Epithelial cell of proximal tubule (primary cell): Measurements from ENCODE around the gene FPR2. TPM values are rescaled to one million over a fixed set of nuclear protein-coding genes. Genes with fewer than 3 reads are reported as not detected.

ENCODE experiments used
- DNase-seq: peaks from one replicate; pipeline ENCODE4 v3.0.0-alpha.2; 2011; ENCODE audit warnings: low read depth
- H3K4me3 ChIP-seq: 2 replicates; pipeline ENCODE4 v1.5.1; 2011; ENCODE audit warnings: low read depth, mild to moderate bottlenecking, low read length
- CTCF ChIP-seq: conservative IDR thresholded peaks from 2 replicates; pipeline ENCODE4 v1.5.1; 2012; ENCODE audit warnings: low read depth, mild to moderate bottlenecking, low read length
- total RNA-seq: library from RNA; depleted of rRNA; stranded (reverse); fragments of >200 nt; gene quantifications from 2 replicates; pipeline ENCODE4 v1.2.3, GENCODE V29; 2015

The FPR2 gene
- total RNA-seq, 1 donor from 2014 or later, result not detected

GRCh38 chr19:51754109-51754508 lies 6.9 kb upstream of the FPR2 start:
- TF ChIP-seq CTCF, result no peak
- no peak overlapping the region for H3K4me3 ChIP-seq

GRCh38 chr19:51754770-51755169 lies 6.2 kb upstream of the FPR2 start:
- no peak for TF ChIP-seq CTCF
- no peak overlapping the region for H3K4me3 ChIP-seq
- DNase-seq, result no peak

More at GRCh38 chr19:51754109-51754508, 6.9 kb upstream of the FPR2 start:
- no peak for DNase-seq

GRCh38 chr19:51755571-51755970 lies 5.4 kb upstream of the FPR2 start:
- no peak for TF ChIP-seq CTCF
- no peak overlapping the region for H3K4me3 ChIP-seq
- DNase-seq, result no peak

- TF ChIP-seq CTCF, result no peak
- no peak overlapping the region for H3K4me3 ChIP-seq
- no peak for DNase-seq
Measured at GRCh38 chr19:51761696-51762095, 716 bp downstream of the FPR2 start.

GRCh38 chr19:51765086-51765485 lies 4.1 kb downstream of the FPR2 start:
- H3K4me3 ChIP-seq, result no peak overlapping the region
- TF ChIP-seq CTCF, result no peak
- no peak for DNase-seq

GRCh38 chr19:51766461-51766860 lies 5.5 kb downstream of the FPR2 start:
- TF ChIP-seq CTCF, result no peak
- no peak for DNase-seq

GRCh38 chr19:51771376-51772130 lies 10.6 kb downstream of the FPR2 start:
- H3K4me3 ChIP-seq, result no peak overlapping the region
- no peak for DNase-seq
- no peak for TF ChIP-seq CTCF

More at GRCh38 chr19:51766461-51766860, 5.5 kb downstream of the FPR2 start:
- no peak overlapping the region for H3K4me3 ChIP-seq
